Hepatocyte (in vitro differentiated cells): Measurements from ENCODE around the gene UPK3A. TPM values are rescaled to one million over a fixed set of nuclear protein-coding genes. Genes with fewer than 3 reads are reported as not detected.
A peak's percentile ranks its signal among the peaks of the same experiment; 100 is the strongest.

ENCODE experiments used
- DNase-seq: peaks from one replicate; pipeline ENCODE4 v3.0.0-alpha.2; 2016; ENCODE audit warnings: low spot score
- H2AFZ ChIP-seq: fragments of 200-600 bp; sonication (generic); 2 replicates; pipeline ENCODE4 v1.6.0; 2016; ENCODE audit warnings: antibody characterized with exemption, mild to moderate bottlenecking
- H3K27ac ChIP-seq: fragments of 200-600 bp; sonication (generic); 2 replicates; pipeline ENCODE4 v1.5.1; 2016; ENCODE audit warnings: mild to moderate bottlenecking
- H3K27me3 ChIP-seq: fragments of 200-600 bp; sonication (generic); 2 replicates; pipeline ENCODE4 v1.6.1; 2016
- H3K36me3 ChIP-seq: fragments of 200-600 bp; sonication (generic); replicated peaks from 2 replicates; pipeline ENCODE4 v1.5.1; 2016; ENCODE audit warnings: low read depth; ENCODE audit not compliant: insufficient read depth
- H3K4me1 ChIP-seq: fragments of 200-600 bp; sonication (generic); 2 replicates; pipeline ENCODE4 v1.5.1; 2016; ENCODE audit warnings: mild to moderate bottlenecking, moderate library complexity; ENCODE audit not compliant: insufficient read depth
- H3K4me2 ChIP-seq: fragments of 200-600 bp; sonication (generic); 2 replicates; pipeline ENCODE4 v1.6.0; 2016
- H3K4me3 ChIP-seq: fragments of 200-600 bp; sonication (generic); 2 replicates; pipeline ENCODE4 v1.5.1; 2016; ENCODE audit warnings: mild to moderate bottlenecking
- H3K79me2 ChIP-seq: fragments of 200-600 bp; sonication (generic); 2 replicates; pipeline ENCODE4 v1.6.0; 2017; ENCODE audit warnings: mild to moderate bottlenecking
- H3K9me2 ChIP-seq: fragments of 200-600 bp; sonication (generic); replicated peaks from 2 replicates; pipeline ENCODE4 v1.6.0; 2017; ENCODE audit warnings: mild to moderate bottlenecking; ENCODE audit not compliant: insufficient read depth
- H3K9me3 ChIP-seq: fragments of 200-600 bp; sonication (generic); 2 replicates; pipeline ENCODE4 v1.5.1; 2016; ENCODE audit warnings: low read depth, mild to moderate bottlenecking
- H4K20me1 ChIP-seq: fragments of 200-600 bp; sonication (generic); 2 replicates; pipeline ENCODE4 v1.6.0; 2016; ENCODE audit warnings: mild to moderate bottlenecking; ENCODE audit not compliant: insufficient read depth, poor library complexity, severe bottlenecking
- EZH2 ChIP-seq: fragments of 200-600 bp; sonication (generic); IDR thresholded peaks from 2 replicates; pipeline ENCODE4 v1.6.1; 2016; ENCODE audit warnings: antibody characterized with exemption, mild to moderate bottlenecking, borderline replicate concordance
- EZH2phosphoT487 ChIP-seq: fragments of 200-600 bp; sonication (generic); IDR thresholded peaks from one replicate; pipeline ENCODE4 v1.6.1; 2018; ENCODE audit warnings: antibody characterized with exemption, mild to moderate bottlenecking, low read depth, moderate library complexity; ENCODE audit not compliant: unreplicated experiment, severe bottlenecking
- WGBS: methylation state at CpG from one replicate; pipeline ENCODE4 v1.1.6; 2016; ENCODE audit warnings: low lambda C conversion rate; ENCODE audit errors: missing lambda C conversion rate; 5-methylcytosine and 5-hydroxymethylcytosine counted together
- polyA plus RNA-seq: library from polyadenylated mRNA; unstranded; fragments of >200 nt; fragmentation: Nextera tagmentation; extraction: Ambion mirVana; gene quantifications from 2 replicates; pipeline ENCODE4 v1.2.1, GENCODE V29; 2016
- total RNA-seq: library from RNA; depleted of rRNA; stranded (reverse); fragments of >200 nt; gene quantifications from 2 replicates; pipeline ENCODE4 v1.2.3, GENCODE V29; 2014
- TF ChIP-seq, protein P1 (sequence below): fragments of 200-600 bp; sonication (generic); IDR thresholded peaks from 2 replicates; pipeline ENCODE4 v1.5.1; 2016; ENCODE audit warnings: antibody characterized with exemption, mild to moderate bottlenecking; ENCODE audit not compliant: poor library complexity

The UPK3A gene
- total and polyA plus RNA-seq, 2 experiments from 2014 or later = 14.9 to 41.8 TPM

DNA sequence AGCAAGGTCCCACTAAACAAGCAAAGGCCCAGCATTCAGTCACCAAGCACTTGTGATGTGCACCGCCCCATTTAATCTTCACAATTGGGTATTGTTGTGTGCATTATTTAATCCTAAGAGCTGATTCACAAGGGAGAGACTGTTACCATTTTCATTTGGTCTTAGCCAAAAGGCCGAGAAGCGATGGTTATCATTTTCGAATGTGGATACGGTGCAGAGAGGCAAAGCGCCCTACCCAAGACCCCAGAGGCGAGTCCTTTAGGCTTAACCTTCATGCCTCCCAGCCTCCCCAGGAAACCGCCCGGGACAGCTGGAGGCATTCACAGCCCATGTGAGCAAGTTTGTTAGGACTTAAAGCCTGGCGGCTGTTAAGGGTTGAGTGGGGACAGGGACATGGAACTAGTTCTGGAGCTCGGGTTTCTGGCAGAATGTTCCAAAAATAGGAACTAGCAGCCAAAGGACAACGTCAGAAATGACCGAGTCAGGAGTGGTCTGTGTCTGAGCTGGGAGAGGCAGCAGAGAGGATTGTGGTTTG, 13.0 kb upstream of the UPK3A start:
- no peak overlapping the region for H2AFZ ChIP-seq
- TF ChIP-seq EZH2 = no peak
- TF ChIP-seq, protein P1, sequence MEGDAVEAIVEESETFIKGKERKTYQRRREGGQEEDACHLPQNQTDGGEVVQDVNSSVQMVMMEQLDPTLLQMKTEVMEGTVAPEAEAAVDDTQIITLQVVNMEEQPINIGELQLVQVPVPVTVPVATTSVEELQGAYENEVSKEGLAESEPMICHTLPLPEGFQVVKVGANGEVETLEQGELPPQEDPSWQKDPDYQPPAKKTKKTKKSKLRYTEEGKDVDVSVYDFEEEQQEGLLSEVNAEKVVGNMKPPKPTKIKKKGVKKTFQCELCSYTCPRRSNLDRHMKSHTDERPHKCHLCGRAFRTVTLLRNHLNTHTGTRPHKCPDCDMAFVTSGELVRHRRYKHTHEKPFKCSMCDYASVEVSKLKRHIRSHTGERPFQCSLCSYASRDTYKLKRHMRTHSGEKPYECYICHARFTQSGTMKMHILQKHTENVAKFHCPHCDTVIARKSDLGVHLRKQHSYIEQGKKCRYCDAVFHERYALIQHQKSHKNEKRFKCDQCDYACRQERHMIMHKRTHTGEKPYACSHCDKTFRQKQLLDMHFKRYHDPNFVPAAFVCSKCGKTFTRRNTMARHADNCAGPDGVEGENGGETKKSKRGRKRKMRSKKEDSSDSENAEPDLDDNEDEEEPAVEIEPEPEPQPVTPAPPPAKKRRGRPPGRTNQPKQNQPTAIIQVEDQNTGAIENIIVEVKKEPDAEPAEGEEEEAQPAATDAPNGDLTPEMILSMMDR = no peak
- no peak for TF ChIP-seq EZH2phosphoT487
- WGBS = 63% methylated on average over 13 of the region's 13 CpGs
- no peak overlapping the region for H3K4me2 ChIP-seq
- no peaks in the 10 kb centered on the region for H3K9me2 ChIP-seq
- DNase-seq = no peak
- H3K9me3 ChIP-seq = no peaks in the 10 kb centered on the region
- no peaks in the 10 kb centered on the region for H3K79me2 ChIP-seq
- peaks cover 39% of the 10 kb centered on the region for H3K4me1 ChIP-seq
- peak overlapping the region; percentile 94 for H3K27ac ChIP-seq
- no peaks in the 10 kb centered on the region for H3K36me3 ChIP-seq
- H3K27me3 ChIP-seq = no peaks in the 10 kb centered on the region
- no peaks in the 10 kb centered on the region for H4K20me1 ChIP-seq
- no peak overlapping the region for H3K4me3 ChIP-seq

DNA sequence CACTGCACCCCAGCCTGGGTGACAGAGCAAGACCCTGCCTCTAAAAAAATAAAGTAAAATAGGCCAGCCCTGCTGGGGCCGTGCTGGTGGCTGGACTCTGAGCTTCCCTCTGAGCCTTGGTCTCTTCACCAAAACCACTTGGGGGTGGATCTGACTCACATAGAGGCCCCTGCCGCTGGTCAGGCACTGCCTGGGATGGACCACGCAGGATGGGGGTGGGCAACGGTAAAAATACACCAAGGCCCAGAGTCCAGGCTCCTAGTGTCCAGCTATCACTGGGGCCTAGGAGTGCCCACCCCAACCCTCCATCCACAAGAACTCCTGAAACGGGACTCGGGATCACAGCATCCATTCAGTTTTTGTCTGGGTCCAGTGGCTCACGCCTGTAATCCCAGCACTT, 12.3 kb upstream of the UPK3A start:
- peaks cover 39% of the 10 kb centered on the region for H3K4me1 ChIP-seq

DNA sequence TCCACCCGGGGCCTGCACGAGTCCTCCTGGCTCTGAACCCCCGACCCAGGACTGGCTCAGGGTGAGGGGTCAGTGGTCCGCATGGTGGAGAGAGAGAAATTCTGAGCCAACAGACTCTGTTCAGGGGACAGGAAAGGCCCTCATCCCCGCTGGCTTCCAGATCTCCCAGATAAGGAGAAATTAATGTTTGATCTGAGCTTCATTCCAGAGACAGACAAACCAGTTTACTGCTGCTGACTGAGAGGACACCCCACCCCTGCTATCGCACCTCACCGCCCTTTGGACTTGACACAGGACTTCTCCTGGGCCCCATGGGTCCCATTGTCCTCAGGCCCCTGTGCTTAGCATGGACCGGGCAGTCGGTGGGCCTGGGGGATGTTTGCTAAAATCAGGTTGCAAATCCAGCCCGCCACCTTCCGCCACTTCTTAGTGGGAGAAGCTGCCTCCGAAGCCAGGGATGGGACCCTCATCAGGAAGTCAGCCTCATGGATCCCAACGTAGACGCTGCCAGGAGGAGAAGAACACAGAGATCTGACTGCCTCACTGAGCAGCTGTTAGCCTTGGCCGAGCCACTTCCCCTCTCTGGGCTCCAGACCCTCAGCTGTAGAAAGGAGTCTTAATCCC, 11.2 kb upstream of the UPK3A start:
- H3K27ac ChIP-seq = peak overlapping the region; percentile 99

More for the DNA sequence above, 12.3 kb upstream of the UPK3A start:
- TF ChIP-seq EZH2 (no peak), EZH2phosphoT487 (no peak)
- TF ChIP-seq, protein P1 = no peak
- Histone ChIP-seq H3K9me3 (no peaks in the 10 kb centered on the region), H3K27me3 (no peaks in the 10 kb centered on the region), H3K27ac (peak overlapping the region; percentile 94), H3K79me2 (no peaks in the 10 kb centered on the region), H4K20me1 (no peaks in the 10 kb centered on the region), H2AFZ (no peak overlapping the region), H3K4me3 (no peak overlapping the region), H3K4me2 (no peak overlapping the region), H3K9me2 (no peaks in the 10 kb centered on the region), H3K36me3 (no peaks in the 10 kb centered on the region)
- DNase-seq = no peak
- WGBS = 88% methylated on average over 7 of the region's 7 CpGs

More for the DNA sequence above, 11.2 kb upstream of the UPK3A start:
- Histone ChIP-seq H3K27me3 (no peaks in the 10 kb centered on the region), H3K9me3 (no peaks in the 10 kb centered on the region), H3K36me3 (no peaks in the 10 kb centered on the region), H2AFZ (no peak overlapping the region), H3K4me1 (peaks cover 39% of the 10 kb centered on the region), H3K4me2 (peak overlapping the region; percentile 64), H4K20me1 (no peaks in the 10 kb centered on the region), H3K9me2 (no peaks in the 10 kb centered on the region), H3K79me2 (no peaks in the 10 kb centered on the region), H3K4me3 (no peak overlapping the region)
- WGBS = 66% methylated on average over 15 of the region's 15 CpGs
- TF ChIP-seq, protein P1 = no peak
- peak; percentile 86 for DNase-seq
